NCI-H1694 (cell line): Measurements from ENCODE around the gene HTT.
A peak's percentile ranks its signal among the peaks of the same experiment; 100 is the strongest.

ENCODE experiments used
- DNase-seq: peaks from one replicate; lab custom pipeline; 2025; lab: John Stamatoyannopoulos, UW

HTT gene

DNA sequence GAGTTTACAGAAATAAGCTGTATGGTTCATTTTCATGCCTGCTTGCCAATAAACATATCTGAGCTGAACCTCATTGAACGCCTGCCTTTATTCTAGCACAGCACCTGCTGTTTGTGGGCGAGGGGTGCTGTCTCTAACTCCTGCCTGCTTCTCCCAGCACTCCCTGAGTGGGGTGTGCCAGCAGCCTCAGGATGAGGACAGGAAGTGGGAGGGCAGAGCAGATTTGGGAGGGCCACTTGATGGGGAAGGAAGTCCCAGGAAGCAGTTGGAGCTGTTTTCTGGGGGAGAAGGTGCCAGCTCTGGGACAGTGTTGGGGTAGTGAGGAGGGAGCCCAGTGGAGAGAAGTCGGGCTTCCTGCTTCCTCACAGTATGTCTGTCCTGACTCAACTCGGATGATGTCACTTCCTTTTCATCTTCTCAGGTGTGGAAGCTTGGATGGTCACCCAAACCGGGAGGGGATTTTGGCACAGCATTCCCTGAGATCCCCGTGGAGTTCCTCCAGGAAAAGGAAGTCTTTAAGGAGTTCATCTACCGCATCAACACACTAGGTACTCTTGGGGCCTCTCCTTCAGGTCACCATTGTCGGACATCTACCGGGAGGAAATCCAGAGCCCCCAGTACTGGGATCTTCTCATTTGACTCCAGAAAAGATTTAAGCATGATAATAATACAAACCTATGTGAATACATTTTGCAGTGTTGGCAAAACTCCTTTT lies 145.4 kb downstream of the HTT start:
- DNase-seq = no peak

DNA sequence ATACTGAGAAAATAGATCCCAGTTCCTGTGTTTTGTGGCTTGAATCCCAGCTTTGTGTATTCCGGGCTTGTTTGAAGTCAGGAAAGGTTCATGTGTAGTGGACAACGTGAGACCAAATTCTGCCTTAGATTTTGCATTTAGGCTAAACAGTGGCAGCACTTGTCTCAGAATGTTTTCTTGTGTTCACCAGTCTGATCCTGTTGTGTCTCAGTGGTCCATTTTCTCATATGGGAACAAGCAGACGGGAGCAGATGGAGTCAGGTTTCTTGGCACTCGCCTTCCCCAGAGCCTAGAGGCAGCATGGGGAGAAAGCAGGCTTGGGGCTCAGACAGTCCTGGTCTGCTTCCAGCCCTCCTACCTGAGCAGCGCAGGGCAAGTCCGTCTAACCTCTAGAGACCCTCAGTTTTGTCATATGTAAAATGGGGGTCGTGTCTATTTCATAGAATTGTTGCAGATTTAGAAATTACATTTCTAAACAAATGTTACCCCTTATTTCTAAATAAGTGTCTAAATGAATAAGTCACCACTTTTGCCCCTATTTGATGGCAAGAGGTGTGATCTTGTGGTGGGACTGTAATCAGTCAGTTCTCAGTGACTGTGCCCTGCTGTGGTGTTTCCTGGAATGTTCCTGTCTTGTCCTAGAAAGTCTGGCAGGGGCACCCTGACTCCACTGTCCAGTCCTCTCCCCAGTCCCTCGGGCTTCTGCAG lies 146.1 kb downstream of the HTT start:
- DNase-seq = peak; percentile 15

DNA sequence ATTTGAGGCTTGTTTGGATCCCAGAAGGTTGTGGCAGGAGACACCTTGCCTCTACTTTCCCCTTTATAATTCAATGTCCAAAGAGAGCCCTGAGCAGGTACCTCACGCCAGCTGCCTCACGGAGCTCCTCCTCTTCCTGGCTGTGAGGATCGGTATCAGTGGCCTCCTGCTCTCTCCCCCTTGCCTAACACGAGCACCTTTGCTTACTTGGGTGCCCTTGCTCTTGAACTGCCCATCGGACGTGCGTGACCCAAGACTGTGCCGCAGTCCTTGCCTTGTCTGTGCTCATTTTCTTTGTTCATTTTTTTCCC lies 146.7 kb downstream of the HTT start:
- DNase-seq = no peak

DNA sequence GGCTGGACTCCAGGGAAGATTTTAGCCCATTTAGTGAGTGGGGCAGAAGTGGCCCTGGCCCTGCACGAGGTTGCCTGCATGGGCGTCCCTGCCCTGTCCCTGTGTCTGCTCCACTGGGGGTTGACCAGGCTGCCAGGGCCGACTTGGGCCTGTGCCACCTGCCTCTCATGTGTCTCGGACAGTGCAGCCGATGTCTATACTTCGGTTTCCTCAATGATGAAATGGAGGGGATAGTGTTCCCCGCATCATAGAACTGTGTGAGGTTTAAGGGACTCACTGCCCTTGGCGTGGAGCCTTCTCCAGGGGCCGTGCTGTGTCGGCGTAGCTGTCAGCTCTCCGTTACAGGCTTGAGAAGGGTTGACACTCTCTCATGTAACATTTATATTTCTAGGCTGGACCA lies 147.5 kb downstream of the HTT start:
- DNase-seq = no peak

DNA sequence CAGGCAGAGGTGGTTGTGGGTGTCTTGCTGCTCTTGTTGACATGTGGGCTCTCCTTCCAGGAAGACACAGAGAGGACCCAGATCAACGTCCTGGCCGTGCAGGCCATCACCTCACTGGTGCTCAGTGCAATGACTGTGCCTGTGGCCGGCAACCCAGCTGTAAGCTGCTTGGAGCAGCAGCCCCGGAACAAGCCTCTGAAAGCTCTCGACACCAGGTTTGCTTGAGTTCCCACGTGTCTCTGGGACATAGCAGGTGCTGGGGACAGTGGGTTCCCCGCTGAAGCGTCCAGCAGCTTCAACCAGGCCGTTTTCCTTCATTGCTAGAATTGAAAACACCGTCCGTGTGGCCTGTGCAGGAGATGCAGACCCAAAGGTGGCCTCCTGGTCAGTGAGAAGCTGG lies 148.9 kb downstream of the HTT start:
- no peak for DNase-seq

DNA sequence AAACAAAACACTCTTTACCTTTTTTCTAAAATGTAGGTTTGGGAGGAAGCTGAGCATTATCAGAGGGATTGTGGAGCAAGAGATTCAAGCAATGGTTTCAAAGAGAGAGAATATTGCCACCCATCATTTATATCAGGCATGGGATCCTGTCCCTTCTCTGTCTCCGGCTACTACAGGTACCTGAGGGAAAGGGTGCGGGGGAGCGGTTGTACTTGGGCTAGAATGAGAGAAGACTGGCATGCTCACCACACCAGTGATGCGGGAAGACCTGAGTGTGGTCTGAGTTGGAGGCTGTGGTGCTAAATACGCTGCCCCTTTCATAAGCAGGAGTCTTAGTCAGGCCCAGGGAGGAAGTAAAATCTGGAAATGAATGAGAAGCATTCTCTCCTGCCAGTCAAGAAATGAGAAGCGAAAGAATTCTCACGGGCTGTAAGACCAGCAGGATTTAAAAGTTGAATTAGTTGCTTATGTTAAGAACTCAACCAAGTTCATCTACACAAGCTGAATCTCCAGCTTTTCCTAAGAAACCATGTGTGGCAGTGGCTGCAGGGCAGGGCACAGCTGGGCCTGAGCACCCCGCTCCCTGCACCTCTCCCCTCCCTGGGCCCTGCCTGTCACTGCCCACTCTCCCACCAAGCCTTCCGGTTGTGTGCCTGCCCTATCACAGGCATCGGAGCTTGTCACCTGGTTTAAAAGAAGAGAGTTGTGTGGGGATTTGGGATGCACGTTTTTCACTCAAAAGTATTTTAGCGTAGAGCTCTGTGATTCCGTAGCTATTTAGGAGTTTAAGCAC lies 149.7 kb downstream of the HTT start:
- no peak for DNase-seq

DNA sequence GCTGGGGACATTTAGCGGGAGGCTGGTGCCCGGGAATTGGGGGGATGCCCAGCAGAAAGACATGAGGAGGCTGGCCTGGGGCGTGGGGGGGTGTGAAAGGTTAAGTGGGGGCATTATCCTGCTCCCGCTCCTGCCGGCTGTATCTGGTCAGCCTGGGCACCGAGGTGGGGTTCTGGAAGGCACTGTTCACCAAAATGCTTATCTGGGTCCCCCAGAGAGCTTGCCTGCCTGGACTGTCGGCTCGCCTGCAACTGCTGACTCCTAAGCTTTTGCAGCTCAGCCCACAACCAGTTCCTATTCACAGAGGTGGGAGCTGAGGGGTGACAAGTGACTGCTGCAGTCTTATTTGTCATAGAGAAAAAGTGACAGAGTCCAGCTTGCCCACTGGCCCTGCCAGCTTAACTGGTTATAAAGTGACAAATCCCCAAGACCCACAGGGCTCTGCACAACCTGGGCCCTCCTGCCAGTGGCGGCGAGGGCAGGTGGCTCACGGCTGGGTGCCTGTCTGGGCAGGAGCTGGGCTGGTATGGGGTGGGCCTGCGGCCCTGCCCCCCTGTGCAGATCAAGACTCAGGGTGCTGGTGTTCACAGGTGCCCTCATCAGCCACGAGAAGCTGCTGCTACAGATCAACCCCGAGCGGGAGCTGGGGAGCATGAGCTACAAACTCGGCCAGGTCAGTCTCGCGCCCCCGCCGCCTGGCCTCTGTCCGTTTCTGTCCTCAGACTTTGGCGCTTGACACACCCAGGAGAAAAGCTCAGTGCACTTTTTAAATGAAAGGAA lies 150.8 kb downstream of the HTT start:
- DNase-seq = no peak

DNA sequence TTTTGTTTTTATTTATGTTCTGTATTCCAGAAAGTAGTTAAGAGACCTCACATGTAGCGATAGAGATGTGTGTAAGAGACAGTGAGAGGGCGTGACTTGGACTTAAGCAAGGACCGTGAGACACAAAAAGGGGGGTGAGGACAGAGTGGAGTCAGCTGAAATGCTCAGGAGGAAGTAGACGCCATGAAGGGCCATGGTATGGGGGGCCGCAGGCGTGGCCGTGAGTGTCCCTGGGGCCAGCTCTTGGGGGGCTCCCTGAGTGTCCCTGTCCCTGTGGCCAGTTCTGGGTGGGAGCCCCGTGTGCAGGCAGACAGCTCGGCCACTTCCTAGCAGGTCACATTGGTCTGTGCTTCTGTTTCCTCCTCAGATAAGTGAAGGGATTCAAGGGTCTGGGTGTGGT lies 151.5 kb downstream of the HTT start:
- DNase-seq = no peak

DNA sequence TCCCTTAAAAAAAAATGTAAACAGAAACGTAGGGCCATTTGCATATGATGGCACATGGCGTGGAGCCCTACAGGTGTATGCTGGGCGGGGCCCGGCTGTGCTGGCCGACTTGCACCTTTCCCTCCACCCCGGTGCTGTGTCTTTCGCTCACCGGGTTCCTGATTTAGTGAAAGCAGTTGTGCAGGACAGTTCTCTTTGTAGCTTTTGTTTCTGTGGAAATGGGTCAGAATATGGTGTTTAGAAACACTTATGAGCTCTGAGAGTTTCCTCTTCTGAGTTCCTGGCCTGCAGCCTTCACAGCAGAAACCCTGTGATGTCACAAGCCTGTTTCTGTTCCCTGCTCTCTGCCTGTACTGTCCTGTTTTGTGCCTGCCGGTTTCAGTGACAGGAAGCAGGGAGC lies 152.0 kb downstream of the HTT start:
- DNase-seq = no peak

DNA sequence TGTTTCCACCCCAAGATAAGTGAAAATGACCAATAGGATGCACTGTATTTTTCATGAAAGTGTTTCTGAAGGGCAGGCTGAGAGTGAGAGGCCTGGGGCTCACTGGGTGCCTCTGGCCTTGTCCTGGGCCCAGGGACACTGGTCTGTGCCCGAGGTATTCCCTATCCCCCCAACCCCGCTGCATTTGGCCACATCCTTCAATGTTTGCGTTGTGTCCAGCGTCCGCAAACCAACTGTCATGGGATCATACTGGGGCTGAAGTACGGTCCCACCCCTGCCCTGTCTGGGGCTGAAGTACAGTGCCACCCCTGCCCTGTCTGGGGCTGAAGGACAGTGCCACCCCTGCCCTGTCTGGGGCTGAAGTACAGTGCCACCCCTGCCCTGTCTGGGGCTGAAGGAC lies 152.5 kb downstream of the HTT start:
- no peak for DNase-seq

DNA sequence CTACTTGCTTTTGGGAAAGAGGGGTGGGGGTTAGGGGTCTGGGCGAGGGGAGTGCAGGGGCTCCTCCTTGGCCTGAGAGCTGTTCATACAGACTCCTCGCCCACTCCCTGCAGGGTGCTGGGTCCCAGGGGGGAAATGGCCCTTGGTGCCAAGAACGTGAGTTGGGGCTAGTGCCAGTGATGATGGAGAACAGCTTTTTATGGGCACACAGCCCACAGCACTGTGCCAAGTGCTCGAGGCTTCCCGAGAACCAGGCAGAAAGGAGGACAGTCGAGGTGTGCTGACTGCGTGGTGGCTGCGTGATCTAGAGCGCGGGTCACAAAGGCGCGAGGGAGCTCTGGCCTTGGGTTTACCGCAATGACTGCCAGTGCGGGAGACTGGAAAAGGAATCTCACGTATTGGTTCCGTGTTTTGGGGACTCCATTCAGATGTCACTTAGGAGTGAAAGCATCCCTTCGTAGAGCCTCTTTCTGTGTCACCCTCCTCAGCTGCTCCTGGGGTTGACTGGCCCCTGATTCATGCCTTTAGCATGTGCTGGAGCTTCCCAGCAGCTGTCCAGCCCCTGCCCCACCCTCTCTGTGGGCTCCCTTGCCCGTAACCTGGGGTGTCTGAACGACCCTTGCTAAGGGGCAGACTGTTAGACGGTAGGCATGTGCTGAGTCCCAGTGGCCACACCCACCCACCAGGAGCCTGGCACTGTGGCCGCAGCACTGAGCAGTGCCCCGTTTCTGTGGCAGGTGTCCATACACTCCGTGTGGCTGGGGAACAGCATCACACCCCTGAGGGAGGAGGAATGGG lies 153.6 kb downstream of the HTT start:
- DNase-seq = no peak

DNA sequence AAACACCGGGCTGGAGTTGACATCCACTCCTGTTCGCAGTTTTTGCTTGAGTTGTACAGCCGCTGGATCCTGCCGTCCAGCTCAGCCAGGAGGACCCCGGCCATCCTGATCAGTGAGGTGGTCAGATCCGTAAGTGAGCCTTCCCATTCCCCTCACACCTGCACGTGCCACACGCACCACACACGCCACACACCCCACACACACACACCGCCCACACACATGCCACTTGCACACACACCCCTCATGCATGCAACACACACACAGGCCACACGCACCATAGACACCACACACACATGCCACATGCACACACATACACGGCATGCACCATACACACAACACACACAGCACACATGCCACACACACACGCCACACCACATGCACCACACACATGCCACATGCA lies 154.4 kb downstream of the HTT start:
- DNase-seq = no peak

DNA sequence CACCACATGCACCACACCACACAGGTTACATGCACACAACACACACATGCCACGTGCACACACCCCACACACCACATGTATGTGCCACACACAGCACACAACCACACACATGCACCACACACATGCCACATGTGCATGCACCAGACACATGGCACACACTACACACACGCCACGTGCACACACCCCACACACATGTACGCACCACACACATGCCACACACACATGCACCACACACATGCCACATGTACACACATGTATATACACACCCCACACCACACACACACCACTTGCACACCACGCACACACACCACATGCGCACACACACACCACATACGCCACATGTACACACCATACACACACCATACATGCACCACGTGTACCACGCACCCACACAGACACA lies 154.8 kb downstream of the HTT start:
- DNase-seq = no peak

DNA sequence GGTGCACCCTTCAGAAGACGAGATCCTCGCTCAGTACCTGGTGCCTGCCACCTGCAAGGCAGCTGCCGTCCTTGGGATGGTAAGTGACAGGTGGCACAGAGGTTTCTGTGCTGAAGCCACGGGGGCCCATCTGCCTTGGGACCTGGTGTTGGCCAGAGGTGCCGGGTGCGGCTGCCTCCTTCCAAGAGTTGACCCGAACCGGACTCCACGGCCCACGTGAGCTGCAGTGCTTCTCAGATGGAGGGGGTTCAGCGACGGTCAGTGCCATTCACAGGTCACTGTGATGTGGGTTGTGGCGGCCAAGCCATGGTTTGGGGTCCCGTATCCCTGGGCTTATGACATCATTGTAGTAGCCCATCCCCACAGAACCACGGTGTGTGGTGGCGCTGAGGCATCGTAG lies 155.5 kb downstream of the HTT start:
- DNase-seq = no peak

DNA sequence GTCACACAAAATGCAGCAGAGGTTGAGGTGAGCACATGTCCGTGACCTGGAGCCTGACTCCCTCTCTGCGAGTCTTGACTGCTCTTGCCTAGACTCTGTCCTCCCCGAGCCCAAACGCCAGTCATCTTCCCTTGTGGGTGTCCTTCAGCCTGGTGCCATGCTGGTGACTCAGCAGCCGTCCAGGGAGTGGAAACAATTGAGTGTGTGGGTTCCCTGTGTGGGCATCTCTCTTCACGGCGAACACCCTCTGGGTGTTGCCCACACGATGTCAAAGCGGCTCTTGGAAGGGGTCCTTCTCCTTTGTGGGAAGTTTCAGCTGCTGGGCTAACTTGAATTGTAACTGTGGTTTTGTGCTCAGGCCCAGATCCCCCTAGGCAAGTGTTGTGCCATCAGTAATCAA lies 157.0 kb downstream of the HTT start:
- DNase-seq = no peak

DNA sequence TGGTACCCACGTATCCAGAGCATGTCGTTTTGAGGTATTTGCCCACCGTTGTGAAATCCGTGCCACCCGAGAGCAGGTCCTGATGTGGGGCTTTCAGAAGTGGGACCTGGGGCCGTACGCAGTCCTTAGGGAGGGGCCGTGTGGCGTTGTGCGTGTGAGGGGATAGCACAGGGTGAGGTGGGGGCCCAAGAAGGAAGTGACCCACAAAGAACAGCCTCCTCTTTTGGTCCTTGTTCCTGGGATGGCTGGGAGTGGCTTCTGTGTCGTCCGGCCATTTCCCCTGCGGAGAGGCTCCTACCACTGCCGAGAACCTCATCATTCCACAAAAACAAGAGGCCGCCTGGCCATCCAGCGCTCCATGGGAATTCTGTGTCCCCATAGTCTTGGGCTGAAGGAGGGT lies 157.5 kb downstream of the HTT start:
- no peak for DNase-seq

DNA sequence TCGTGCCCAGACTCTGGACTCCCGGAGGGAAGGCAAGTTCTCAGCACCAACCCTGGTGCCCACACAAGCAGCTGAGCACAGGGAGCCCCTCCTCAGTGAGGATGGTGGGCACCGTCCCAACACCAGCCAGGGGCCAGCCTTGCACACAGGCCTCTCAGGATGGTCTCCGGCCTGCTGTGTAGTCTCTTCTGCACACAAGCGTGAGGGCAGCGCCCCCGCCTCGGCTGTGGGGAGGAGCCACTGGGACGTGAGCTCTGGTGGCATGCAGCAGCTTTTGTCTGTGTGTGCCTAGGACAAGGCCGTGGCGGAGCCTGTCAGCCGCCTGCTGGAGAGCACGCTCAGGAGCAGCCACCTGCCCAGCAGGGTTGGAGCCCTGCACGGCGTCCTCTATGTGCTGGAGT lies 158.4 kb downstream of the HTT start:
- no peak for DNase-seq

DNA sequence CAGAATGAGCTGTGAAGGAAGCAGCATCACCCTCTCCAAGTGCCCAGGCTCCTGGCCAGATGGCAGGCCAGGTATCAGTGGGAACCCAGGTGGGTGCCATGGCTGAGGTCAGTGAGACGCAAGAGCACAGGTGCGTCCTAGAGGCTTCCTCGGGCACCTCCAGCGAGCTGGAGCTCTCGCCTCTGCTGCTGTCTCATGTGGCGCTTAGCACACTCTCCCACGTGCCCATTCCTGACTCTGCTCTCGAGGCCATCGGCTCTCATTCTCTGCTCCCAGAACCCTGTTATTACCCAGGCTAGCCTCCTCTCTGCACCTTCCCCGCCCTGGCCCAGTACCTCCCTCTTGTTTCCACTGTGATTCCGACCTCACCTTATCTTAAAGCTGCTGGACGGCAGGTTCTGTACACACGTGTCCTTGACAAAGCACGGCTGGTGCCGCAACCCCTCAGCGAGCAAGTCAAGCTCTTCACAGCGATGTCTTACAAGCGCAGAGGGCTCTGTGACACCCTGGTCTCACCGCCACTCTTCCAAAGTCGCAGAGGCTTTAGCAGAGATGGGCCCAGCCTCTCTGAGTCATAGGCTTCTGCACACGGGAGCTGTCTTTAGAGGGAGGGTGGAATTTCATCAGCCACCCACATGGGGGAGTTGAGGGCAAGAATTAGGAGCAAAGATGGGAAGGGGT lies 159.1 kb downstream of the HTT start:
- no peak for DNase-seq

DNA sequence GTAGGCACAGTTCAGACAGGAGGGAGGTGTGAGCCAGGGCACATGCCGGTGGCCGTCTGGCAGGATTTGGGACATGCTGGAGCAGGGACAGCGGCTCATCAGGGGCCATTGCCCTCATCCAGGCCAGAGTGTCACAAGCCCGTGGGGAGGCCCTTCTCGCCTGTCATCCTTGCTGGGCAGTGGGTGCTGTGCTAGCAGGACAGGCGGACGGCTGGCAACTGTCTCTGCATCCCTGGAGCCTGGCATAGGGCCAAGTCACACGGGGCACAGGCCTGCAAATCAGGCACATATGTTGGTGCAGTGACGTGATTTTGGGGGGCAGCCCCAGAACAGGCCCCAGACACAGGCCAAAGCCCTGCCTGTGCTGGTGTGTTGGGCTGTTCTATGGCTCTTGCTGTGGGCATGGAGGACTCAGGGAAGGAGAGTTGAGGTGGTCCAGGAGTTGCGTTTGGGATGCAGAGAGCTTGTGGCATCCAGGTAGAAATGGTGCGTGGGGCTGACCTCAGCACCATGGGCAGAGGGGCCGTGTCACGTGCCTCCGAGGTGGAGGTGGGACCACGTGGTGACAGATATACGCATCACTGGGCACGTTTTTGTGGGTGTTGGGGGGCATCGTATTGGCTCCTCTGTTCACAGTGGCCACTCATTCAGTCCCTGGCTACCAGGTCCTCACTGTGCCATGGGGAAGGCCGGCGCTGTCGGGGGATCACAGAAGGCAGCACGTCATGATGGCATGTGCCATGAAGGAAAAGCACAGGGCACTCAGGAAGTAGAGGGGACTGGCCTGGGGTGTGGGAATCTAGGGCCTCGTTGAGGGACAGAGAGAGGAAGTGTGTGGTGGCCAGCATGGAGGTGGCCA lies 159.9 kb downstream of the HTT start:
- no peak for DNase-seq

DNA sequence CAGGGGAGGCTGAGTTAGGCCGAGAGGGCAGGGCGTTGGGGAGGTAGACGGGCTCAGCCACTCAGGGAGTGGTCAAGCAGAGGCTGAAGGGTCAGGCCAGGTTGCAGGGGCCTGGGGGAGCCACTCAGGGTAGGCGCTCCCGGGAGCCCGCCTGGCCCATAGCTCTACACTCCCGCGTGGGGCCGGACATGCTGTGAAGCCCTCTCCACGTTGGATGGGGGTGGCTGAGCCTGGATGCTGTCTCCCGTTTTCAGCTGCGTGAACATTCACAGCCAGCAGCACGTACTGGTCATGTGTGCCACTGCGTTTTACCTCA lies 160.5 kb downstream of the HTT start:
- no peak for DNase-seq
